MCF 10A (cell line): ENCODE results near the gene FAIM2. TPM values are rescaled to one million over a fixed set of nuclear protein-coding genes. Genes with fewer than 3 reads are reported as not detected.

Experiments
- BruUV-seq: library from RNA; stranded (reverse); fragments of 400-500 nt; replicated peaks from 2 replicates; lab custom pipeline; 2021; lab: Mats Ljungman, UMichigan
- CTCF ChIA-PET: fragments of 300-600 bp; sonication (Branson Sonifier 250); formaldehyde crosslinking; extraction: SDS; loops from one replicate; lab custom pipeline; 2021; ENCODE audit warnings: antibody characterized with exemption, inconsistent platforms; lab: Yijun Ruan, JAX
- POLR2A ChIA-PET: fragments of 300-600, 350-650 bp; sonication (Branson Sonifier 250); formaldehyde crosslinking; extraction: SDS; loops from one replicate; lab custom pipeline; 2020; ENCODE audit warnings: antibody characterized with exemption, inconsistent platforms; lab: Yijun Ruan, JAX
- DNase-seq: peaks from one replicate; pipeline ENCODE4 v3.0.0-alpha.2; 2018; ENCODE audit not compliant: unreplicated experiment
- H3K27ac Mint-ChIP-seq: one replicate; pipeline ENCODE4 v1.8.0; 2022; ENCODE audit warnings: mild to moderate bottlenecking, low read depth, mixed read lengths; ENCODE audit not compliant: unreplicated experiment
- H3K27me3 Mint-ChIP-seq: one replicate; pipeline ENCODE4 v1.8.0; 2022; ENCODE audit warnings: mixed read lengths; ENCODE audit not compliant: insufficient read depth, unreplicated experiment
- H3K36me3 Mint-ChIP-seq: one replicate; pipeline ENCODE4 v1.8.0; 2022; ENCODE audit warnings: mild to moderate bottlenecking, moderate library complexity, mixed read lengths; ENCODE audit not compliant: insufficient read depth, unreplicated experiment
- H3K4me1 Mint-ChIP-seq: one replicate; pipeline ENCODE4 v1.8.0; 2022; ENCODE audit warnings: mixed read lengths; ENCODE audit not compliant: insufficient read depth, unreplicated experiment
- H3K4me3 Mint-ChIP-seq: one replicate; pipeline ENCODE4 v1.8.0; 2022; ENCODE audit warnings: mild to moderate bottlenecking, moderate library complexity, mixed read lengths; ENCODE audit not compliant: unreplicated experiment
- H3K9me3 Mint-ChIP-seq: one replicate; pipeline ENCODE4 v1.8.0; 2022; ENCODE audit warnings: mixed read lengths; ENCODE audit not compliant: unreplicated experiment
- CTCF ChIP-seq: fragments of 200-600 bp; IDR thresholded peaks from one replicate; pipeline ENCODE4 v1.8.0; 2022; ENCODE audit warnings: antibody characterized with exemption, mild to moderate bottlenecking; ENCODE audit not compliant: unreplicated experiment
- intact Hi-C: fragments of 100-400 bp; cut with micrococcal nuclease; formaldehyde crosslinking; loops from 2 replicates; pipeline ENCODE4 v1.14.1; 2022
- total RNA-seq: library from RNA; stranded (reverse); gene quantifications from 2 replicates; pipeline ENCODE4 v1.2.3, GENCODE V29; 2022

FAIM2 gene
- total RNA-seq, 1 experiment from 2014 or later = not detected

- no peak overlapping the region for H3K4me3 Mint-ChIP-seq
- TF ChIP-seq CTCF = no peak
- ChIA-PET POLR2A (no interaction called here), CTCF (no interaction called here)
- no peaks in the 10 kb centered on the region for H3K36me3 Mint-ChIP-seq
- H3K9me3 Mint-ChIP-seq = peaks cover 33% of the 10 kb centered on the region
- peaks cover 20% of the 10 kb centered on the region for H3K27me3 Mint-ChIP-seq
- H3K27ac Mint-ChIP-seq = no peak overlapping the region
- intact Hi-C loops = no loop called here
- H3K4me1 Mint-ChIP-seq = peaks cover 6% of the 10 kb centered on the region
- no peak for DNase-seq
- BruUV-seq = no TSS peak
Measured at GRCh38 chr12:49878021-49878420, 25.7 kb downstream of the FAIM2 start.

GRCh38 chr12:49877066-49877465 lies 26.6 kb downstream of the FAIM2 start:
- no peak overlapping the region for H3K4me3 Mint-ChIP-seq
- no peaks in the 10 kb centered on the region for H3K4me1 Mint-ChIP-seq
- H3K9me3 Mint-ChIP-seq = peaks cover 33% of the 10 kb centered on the region
- peaks cover 12% of the 10 kb centered on the region for H3K27me3 Mint-ChIP-seq
- DNase-seq = no peak
- no peak overlapping the region for H3K27ac Mint-ChIP-seq
- POLR2A ChIA-PET = no interaction called here
- no peak for TF ChIP-seq CTCF
- intact Hi-C loops = no loop called here
- no TSS peak for BruUV-seq
- CTCF ChIA-PET = interaction anchor here (1.1 kb wide), 1 partner anchor 10 kb away, joined by 6 read pairs; no protein-coding TSS in a partner anchor
- H3K36me3 Mint-ChIP-seq = no peaks in the 10 kb centered on the region

GRCh38 chr12:49876070-49876469 lies 27.6 kb downstream of the FAIM2 start:
- Mint-ChIP-seq H3K4me3 (no peak overlapping the region), H3K36me3 (no peaks in the 10 kb centered on the region), H3K9me3 (peaks cover 33% of the 10 kb centered on the region), H3K4me1 (no peaks in the 10 kb centered on the region), H3K27ac (no peak overlapping the region), H3K27me3 (peaks cover 12% of the 10 kb centered on the region)
- CTCF ChIA-PET = no interaction called here
- no peak for TF ChIP-seq CTCF
- no peak for DNase-seq
- POLR2A ChIA-PET = no interaction called here
- no TSS peak for BruUV-seq
- intact Hi-C loops = no loop called here

- no peak for DNase-seq
- Mint-ChIP-seq H3K4me1 (no peaks in the 10 kb centered on the region), H3K27ac (no peak overlapping the region), H3K27me3 (peaks cover 12% of the 10 kb centered on the region), H3K9me3 (peaks cover 26% of the 10 kb centered on the region), H3K36me3 (no peaks in the 10 kb centered on the region), H3K4me3 (no peak overlapping the region)
- ChIA-PET CTCF (interaction anchor here (1.5 kb wide), 1 partner anchor 195 kb away, joined by 3 read pairs; no protein-coding TSS in a partner anchor), POLR2A (no interaction called here)
- no TSS peak for BruUV-seq
- no peak for TF ChIP-seq CTCF
- intact Hi-C loops = no loop called here
Measured at GRCh38 chr12:49875115-49875720, 28.5 kb downstream of the FAIM2 start.
